Measurements from ENCODE around the gene TWIST2.

Gene TWIST2

DNA sequence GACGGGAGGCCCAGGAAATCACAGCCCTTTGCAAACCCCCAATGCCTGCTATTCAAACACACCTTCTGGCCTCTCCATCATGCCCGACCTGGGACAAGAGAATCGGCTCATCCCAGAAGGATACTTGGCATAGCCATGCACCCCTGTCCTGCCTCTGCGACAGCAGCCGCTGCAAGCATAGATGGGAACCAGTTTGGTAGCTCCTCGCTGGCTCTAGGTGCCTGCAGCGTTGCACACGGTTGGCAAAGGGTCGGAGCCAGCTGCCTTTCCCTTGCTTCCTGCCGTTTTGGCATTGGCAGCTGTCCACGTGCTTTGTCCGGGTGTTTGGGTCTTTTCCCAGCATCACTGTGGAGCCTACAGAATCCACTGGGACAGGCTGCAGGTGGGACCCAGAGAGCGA, 76.9 kb downstream of the TWIST2 start:
- H3K9me2 ChIP-seq (replicated peaks; ENCODE audit: low read depth, low read length): no peaks in the 10 kb centered on the region
- H3K4me3 ChIP-seq (ENCODE audit: low read length, poor library complexity, severe bottlenecking): no peak overlapping the region
- H3K79me2 ChIP-seq (ENCODE audit: insufficient read depth, low read length): no peaks in the 10 kb centered on the region
- H3K4me2 ChIP-seq (ENCODE audit: low read depth, low read length, poor library complexity, severe bottlenecking): no peak overlapping the region
- TF ChIP-seq EZH2phosphoT487 (IDR thresholded peaks at IDR 0.05; ENCODE audit: borderline replicate concordance): no peak
- TF ChIP-seq, protein P1, sequence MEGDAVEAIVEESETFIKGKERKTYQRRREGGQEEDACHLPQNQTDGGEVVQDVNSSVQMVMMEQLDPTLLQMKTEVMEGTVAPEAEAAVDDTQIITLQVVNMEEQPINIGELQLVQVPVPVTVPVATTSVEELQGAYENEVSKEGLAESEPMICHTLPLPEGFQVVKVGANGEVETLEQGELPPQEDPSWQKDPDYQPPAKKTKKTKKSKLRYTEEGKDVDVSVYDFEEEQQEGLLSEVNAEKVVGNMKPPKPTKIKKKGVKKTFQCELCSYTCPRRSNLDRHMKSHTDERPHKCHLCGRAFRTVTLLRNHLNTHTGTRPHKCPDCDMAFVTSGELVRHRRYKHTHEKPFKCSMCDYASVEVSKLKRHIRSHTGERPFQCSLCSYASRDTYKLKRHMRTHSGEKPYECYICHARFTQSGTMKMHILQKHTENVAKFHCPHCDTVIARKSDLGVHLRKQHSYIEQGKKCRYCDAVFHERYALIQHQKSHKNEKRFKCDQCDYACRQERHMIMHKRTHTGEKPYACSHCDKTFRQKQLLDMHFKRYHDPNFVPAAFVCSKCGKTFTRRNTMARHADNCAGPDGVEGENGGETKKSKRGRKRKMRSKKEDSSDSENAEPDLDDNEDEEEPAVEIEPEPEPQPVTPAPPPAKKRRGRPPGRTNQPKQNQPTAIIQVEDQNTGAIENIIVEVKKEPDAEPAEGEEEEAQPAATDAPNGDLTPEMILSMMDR (conservative IDR thresholded peaks at IDR 0.05; ENCODE audit: low read length): no peak
- no peaks in the 10 kb centered on the region for H3F3A ChIP-seq (ENCODE audit: low read depth)
- H3K36me3 ChIP-seq (ENCODE audit: insufficient read depth, low read length): no peaks in the 10 kb centered on the region
- no peaks in the 10 kb centered on the region for H3K27me3 ChIP-seq (ENCODE audit: insufficient read depth, low read length, poor library complexity, severe bottlenecking)
- H3K9me3 ChIP-seq (ENCODE audit: insufficient read depth, low read depth, low read length): no peaks in the 10 kb centered on the region; the same call in 1 of the 2 replicates
- no peaks in the 10 kb centered on the region for H3K4me1 ChIP-seq (ENCODE audit: insufficient read depth, low read length, poor library complexity, severe bottlenecking)
- H2AFZ ChIP-seq (ENCODE audit: low read length): no peak overlapping the region
- no peaks in the 10 kb centered on the region for H4K20me1 ChIP-seq (ENCODE audit: insufficient read depth, low read length, poor library complexity, severe bottlenecking)
- H3K9ac ChIP-seq (ENCODE audit: low read depth, low read length, poor library complexity, severe bottlenecking): no peak overlapping the region

DNA sequence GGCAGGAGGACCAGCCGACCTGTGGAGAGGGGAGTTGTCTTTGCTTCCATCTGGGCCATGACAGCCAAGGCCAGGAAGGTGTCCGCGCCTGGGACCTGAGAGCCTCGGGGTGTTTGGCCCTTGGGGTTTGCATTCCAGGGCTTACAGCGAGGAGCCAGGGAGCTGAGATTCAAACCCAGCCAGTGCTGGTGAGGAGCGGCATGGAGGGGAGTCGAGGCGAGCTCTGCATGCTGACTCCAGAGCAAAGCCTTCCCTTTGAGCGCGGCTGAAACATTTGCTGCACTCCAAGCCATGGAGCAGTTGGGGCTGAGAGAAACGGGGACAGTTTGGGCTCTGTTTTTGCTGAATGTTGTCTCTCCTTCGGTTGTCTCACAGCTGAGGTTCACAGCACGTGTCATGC, 77.4 kb downstream of the TWIST2 start:
- Histone ChIP-seq H3K9ac (ENCODE audit: low read depth, low read length, poor library complexity, severe bottlenecking) (no peak overlapping the region), H3K4me2 (ENCODE audit: low read depth, low read length, poor library complexity, severe bottlenecking) (no peak overlapping the region), H2AFZ (ENCODE audit: low read length) (no peak overlapping the region), H3K4me1 (ENCODE audit: insufficient read depth, low read length, poor library complexity, severe bottlenecking) (no peaks in the 10 kb centered on the region), H4K20me1 (ENCODE audit: insufficient read depth, low read length, poor library complexity, severe bottlenecking) (no peaks in the 10 kb centered on the region), H3K9me2 (replicated peaks; ENCODE audit: low read depth, low read length) (no peaks in the 10 kb centered on the region), H3K27me3 (ENCODE audit: insufficient read depth, low read length, poor library complexity, severe bottlenecking) (no peaks in the 10 kb centered on the region), H3F3A (ENCODE audit: low read depth) (no peaks in the 10 kb centered on the region), H3K4me3 (ENCODE audit: low read length, poor library complexity, severe bottlenecking) (no peak overlapping the region), H3K36me3 (ENCODE audit: insufficient read depth, low read length) (no peaks in the 10 kb centered on the region), H3K79me2 (ENCODE audit: insufficient read depth, low read length) (no peaks in the 10 kb centered on the region), H3K9me3 (ENCODE audit: insufficient read depth, low read depth, low read length) (no peaks in the 10 kb centered on the region; the same call in 1 of the 2 replicates)
- no peak for TF ChIP-seq EZH2phosphoT487 (IDR thresholded peaks at IDR 0.05; ENCODE audit: borderline replicate concordance)
- TF ChIP-seq, protein P1 (conservative IDR thresholded peaks at IDR 0.05; ENCODE audit: low read length): no peak

DNA sequence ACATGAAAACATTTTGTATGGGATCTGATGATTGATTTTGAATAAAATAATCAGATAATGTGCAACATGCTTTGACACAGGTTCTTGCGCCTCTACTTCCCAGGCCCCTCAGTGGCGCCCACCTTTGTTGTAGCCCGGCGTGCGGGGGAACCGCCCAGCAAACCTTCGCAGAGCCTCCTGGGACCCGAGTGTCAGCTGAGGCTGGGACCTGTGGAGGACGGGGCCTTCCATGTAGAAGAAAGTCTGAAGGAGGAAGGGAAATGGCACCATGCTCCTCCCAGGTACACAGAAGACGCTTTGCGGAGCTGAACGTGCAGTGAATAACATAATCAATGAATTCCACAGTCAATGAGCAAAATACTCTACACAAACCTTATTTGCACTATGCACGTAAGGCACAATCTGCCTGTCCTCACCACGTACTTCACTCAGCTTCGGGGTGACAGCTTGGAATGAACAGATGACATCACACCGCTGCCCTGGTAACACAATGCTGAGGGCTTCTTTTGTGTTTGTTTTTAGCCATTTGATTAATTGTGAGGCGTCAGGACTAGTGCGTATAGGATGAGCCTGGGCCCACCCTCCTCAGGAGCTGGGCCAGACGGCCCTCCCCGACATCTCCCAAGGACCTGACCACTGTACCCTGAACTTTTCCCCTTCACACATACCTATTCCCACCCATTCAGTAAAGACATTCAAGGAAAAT, 78.1 kb downstream of the TWIST2 start:
- Histone ChIP-seq H2AFZ (ENCODE audit: low read length) (no peak overlapping the region), H3K4me2 (ENCODE audit: low read depth, low read length, poor library complexity, severe bottlenecking) (no peak overlapping the region), H3K4me1 (ENCODE audit: insufficient read depth, low read length, poor library complexity, severe bottlenecking) (no peaks in the 10 kb centered on the region), H3K9me3 (ENCODE audit: insufficient read depth, low read depth, low read length) (no peaks in the 10 kb centered on the region; the same call in 1 of the 2 replicates), H3K9me2 (replicated peaks; ENCODE audit: low read depth, low read length) (no peaks in the 10 kb centered on the region), H3K9ac (ENCODE audit: low read depth, low read length, poor library complexity, severe bottlenecking) (no peak overlapping the region), H3K36me3 (ENCODE audit: insufficient read depth, low read length) (no peaks in the 10 kb centered on the region), H3K4me3 (ENCODE audit: low read length, poor library complexity, severe bottlenecking) (no peak overlapping the region), H3K27me3 (ENCODE audit: insufficient read depth, low read length, poor library complexity, severe bottlenecking) (no peaks in the 10 kb centered on the region), H4K20me1 (ENCODE audit: insufficient read depth, low read length, poor library complexity, severe bottlenecking) (no peaks in the 10 kb centered on the region), H3K79me2 (ENCODE audit: insufficient read depth, low read length) (no peaks in the 10 kb centered on the region), H3F3A (ENCODE audit: low read depth) (no peaks in the 10 kb centered on the region)
- no peak for TF ChIP-seq EZH2phosphoT487 (IDR thresholded peaks at IDR 0.05; ENCODE audit: borderline replicate concordance)
- TF ChIP-seq, protein P1 (conservative IDR thresholded peaks at IDR 0.05; ENCODE audit: low read length): no peak

Measured in Loucy (cell line).